ENCODE measurements around the gene METTL25B.

Gene METTL25B

GRCh38 chr1:156773607-156774006, 45.3 kb downstream of the METTL25B start:
- no peak for DNase-seq

- no peak for DNase-seq
Measured at GRCh38 chr1:156775799-156776198, 47.5 kb downstream of the METTL25B start.

- DNase-seq, result no peak
Measured at GRCh38 chr1:156776942-156777341, 48.7 kb downstream of the METTL25B start.

GRCh38 chr1:156777573-156777972, 49.3 kb downstream of the METTL25B start:
- DNase-seq, result no peak

GRCh38 chr1:156781585-156782186, 53.4 kb downstream of the METTL25B start:
- DNase-seq, result no peak

GRCh38 chr1:156785458-156785857, 57.2 kb downstream of the METTL25B start:
- no peak for DNase-seq

Measured in NCI-H1048 (cell line).